Measurements from ENCODE around the gene TTI1. TPM values are rescaled to one million over a fixed set of nuclear protein-coding genes. Genes with fewer than 3 reads are reported as not detected.

Gene TTI1
- total RNA-seq, 1 donor from 2014 or later: 30.1 TPM

- no peak overlapping the region for H3K27ac Mint-ChIP-seq
These were observed 72.2 kb downstream of the TTI1 start for GRCh38 chr20:37961066-37961465.

GRCh38 chr20:37958856-37959520, 74.3 kb downstream of the TTI1 start:
- TF ChIP-seq CTCF (IDR thresholded peaks at IDR 0.05): no peak
- CTCF ChIA-PET: no interaction called here
- no peaks in the 10 kb centered on the region for H3K36me3 Mint-ChIP-seq (ENCODE audit: low read depth)
- peaks cover 6% of the 10 kb centered on the region for H3K9me3 Mint-ChIP-seq
- no peak for ATAC-seq (ENCODE audit: low read depth)
- H3K27ac Mint-ChIP-seq: no peak overlapping the region
- DNase-seq: no peak
- peaks cover 14% of the 10 kb centered on the region for H3K27me3 Mint-ChIP-seq
- intact Hi-C loops (cut with micrococcal nuclease): no loop called here
- POLR2A ChIA-PET: no interaction called here
- no peaks in the 10 kb centered on the region for H3K4me1 Mint-ChIP-seq
- no peak overlapping the region for H3K4me3 Mint-ChIP-seq

More at GRCh38 chr20:37961066-37961465, 72.2 kb downstream of the TTI1 start:
- Mint-ChIP-seq H3K4me3 (no peak overlapping the region), H3K27me3 (peaks cover 16% of the 10 kb centered on the region), H3K36me3 (ENCODE audit: low read depth) (no peaks in the 10 kb centered on the region), H3K9me3 (peaks cover 8% of the 10 kb centered on the region), H3K4me1 (no peaks in the 10 kb centered on the region)
- ChIA-PET POLR2A (no interaction called here), CTCF (no interaction called here)
- ATAC-seq (ENCODE audit: low read depth) (no peak), DNase-seq (no peak)
- no peak for TF ChIP-seq CTCF (IDR thresholded peaks at IDR 0.05)
- intact Hi-C loops (cut with micrococcal nuclease): no loop called here

- no peak for DNase-seq
- ChIA-PET POLR2A (no interaction called here), CTCF (no interaction called here)
- Mint-ChIP-seq H3K4me3 (no peak overlapping the region), H3K9me3 (peaks cover 3% of the 10 kb centered on the region), H3K27me3 (peaks cover 13% of the 10 kb centered on the region), H3K4me1 (no peaks in the 10 kb centered on the region), H3K27ac (no peak overlapping the region), H3K36me3 (ENCODE audit: low read depth) (no peaks in the 10 kb centered on the region)
- no peak for ATAC-seq (ENCODE audit: low read depth)
- intact Hi-C loops (cut with micrococcal nuclease): no loop called here
- TF ChIP-seq CTCF (IDR thresholded peaks at IDR 0.05): no peak
These were observed 77.1 kb downstream of the TTI1 start for GRCh38 chr20:37956107-37956585.

- no peak for ATAC-seq (ENCODE audit: low read depth)
- intact Hi-C loops (cut with micrococcal nuclease): no loop called here
- H3K36me3 Mint-ChIP-seq (ENCODE audit: low read depth): no peaks in the 10 kb centered on the region
- peaks cover 13% of the 10 kb centered on the region for H3K27me3 Mint-ChIP-seq
- H3K4me1 Mint-ChIP-seq: no peaks in the 10 kb centered on the region
- no peak for DNase-seq
- ChIA-PET CTCF (no interaction called here), POLR2A (no interaction called here)
- H3K4me3 Mint-ChIP-seq: no peak overlapping the region
- no peak for TF ChIP-seq CTCF (IDR thresholded peaks at IDR 0.05)
- H3K9me3 Mint-ChIP-seq: no peaks in the 10 kb centered on the region
- H3K27ac Mint-ChIP-seq: no peak overlapping the region
These were observed 77.7 kb downstream of the TTI1 start for GRCh38 chr20:37955511-37955910.

GRCh38 chr20:37954626-37955025, 78.6 kb downstream of the TTI1 start:
- no peaks in the 10 kb centered on the region for H3K9me3 Mint-ChIP-seq
- ChIA-PET CTCF (no interaction called here), POLR2A (no interaction called here)
- ATAC-seq (ENCODE audit: low read depth): no peak
- H3K27ac Mint-ChIP-seq: no peak overlapping the region
- intact Hi-C loops (cut with micrococcal nuclease): no loop called here
- H3K4me1 Mint-ChIP-seq: no peaks in the 10 kb centered on the region
- no peaks in the 10 kb centered on the region for H3K36me3 Mint-ChIP-seq (ENCODE audit: low read depth)
- no peak for TF ChIP-seq CTCF (IDR thresholded peaks at IDR 0.05)
- H3K4me3 Mint-ChIP-seq: no peak overlapping the region
- H3K27me3 Mint-ChIP-seq: peaks cover 13% of the 10 kb centered on the region
- no peak for DNase-seq

Data from activated B cell treated with CpG ODN at 0.5 μM for 24 hours (primary cell).